Activated CD8-positive, alpha-beta memory T cell treated with anti-CD3 and anti-CD28 coated beads for 24 hours (primary cell): ENCODE measurements around the gene LGALS4.
A peak's percentile ranks its signal among the peaks of the same experiment; 100 is the strongest.
"Not testable (repeated sequence)": the region's sequence is repeated elsewhere in the genome, so short reads cannot be mapped to it uniquely, and the experiment has no call there.

ENCODE experiments used
- DNase-seq: peaks from one replicate; pipeline ENCODE4 v3.0.0-alpha.2; 2020

Gene LGALS4

GRCh38 chr19:38841787-38842438, 29.2 kb upstream of the LGALS4 start:
- DNase-seq: peak; percentile 60

- no peak for DNase-seq
These were observed 28.5 kb upstream of the LGALS4 start for GRCh38 chr19:38841180-38841766.

- DNase-seq: no peak
These were observed 27.8 kb upstream of the LGALS4 start for GRCh38 chr19:38840583-38840968.

- DNase-seq: no peak
These were observed 27.3 kb upstream of the LGALS4 start for GRCh38 chr19:38839816-38840582.

GRCh38 chr19:38838986-38839761, 26.4 kb upstream of the LGALS4 start:
- DNase-seq: no peak

- DNase-seq: peak; percentile 74
These were observed 25.7 kb upstream of the LGALS4 start for GRCh38 chr19:38838208-38838985.

- DNase-seq: no peak
These were observed 24.9 kb upstream of the LGALS4 start for GRCh38 chr19:38837656-38838121.

GRCh38 chr19:38836983-38837626, 24.4 kb upstream of the LGALS4 start:
- no peak for DNase-seq

GRCh38 chr19:38836159-38836982, 23.6 kb upstream of the LGALS4 start:
- DNase-seq: no peak

GRCh38 chr19:38834590-38834989, 21.8 kb upstream of the LGALS4 start:
- DNase-seq: no peak

- DNase-seq: no peak
These were observed 21.4 kb upstream of the LGALS4 start for GRCh38 chr19:38834104-38834490.

- DNase-seq: no peak
These were observed 20.3 kb upstream of the LGALS4 start for GRCh38 chr19:38833092-38833425.

GRCh38 chr19:38831142-38831605, 18.4 kb upstream of the LGALS4 start:
- DNase-seq: no peak

- no peak for DNase-seq
These were observed 17.4 kb upstream of the LGALS4 start for GRCh38 chr19:38830039-38830733.

GRCh38 chr19:38829203-38829602, 16.5 kb upstream of the LGALS4 start:
- not testable (repeated sequence) for DNase-seq

GRCh38 chr19:38826856-38827551, 14.3 kb upstream of the LGALS4 start:
- DNase-seq: no peak

- not testable (repeated sequence) for DNase-seq
These were observed 13.2 kb upstream of the LGALS4 start for GRCh38 chr19:38825936-38826335.

- DNase-seq: not testable (repeated sequence)
These were observed 8.6 kb upstream of the LGALS4 start for GRCh38 chr19:38821230-38821825.

GRCh38 chr19:38819231-38819920, 6.6 kb upstream of the LGALS4 start:
- no peak for DNase-seq
